ENCODE data around the gene NEDD4L.

The NEDD4L gene

DNA sequence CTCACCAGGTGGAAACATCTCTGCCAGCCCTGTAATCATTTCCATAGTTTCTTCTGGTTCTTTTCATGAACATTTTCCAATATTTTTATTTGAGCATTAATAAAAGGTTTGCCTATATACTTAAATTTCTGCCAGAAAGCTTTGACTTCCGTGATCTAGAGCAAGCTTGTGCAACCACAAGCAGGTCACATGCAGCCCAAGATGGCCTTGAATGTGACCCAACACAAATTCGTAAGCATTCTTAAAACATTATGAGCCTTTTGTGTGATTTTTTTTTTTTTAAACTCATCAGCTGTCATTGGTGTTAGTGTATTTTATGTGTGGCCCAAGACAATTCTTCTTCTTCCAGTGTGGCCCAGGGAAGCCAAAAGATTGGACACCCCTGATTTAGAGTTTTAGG is 51.6 kb downstream of the NEDD4L start:
- DNase-seq, result no peak

DNA sequence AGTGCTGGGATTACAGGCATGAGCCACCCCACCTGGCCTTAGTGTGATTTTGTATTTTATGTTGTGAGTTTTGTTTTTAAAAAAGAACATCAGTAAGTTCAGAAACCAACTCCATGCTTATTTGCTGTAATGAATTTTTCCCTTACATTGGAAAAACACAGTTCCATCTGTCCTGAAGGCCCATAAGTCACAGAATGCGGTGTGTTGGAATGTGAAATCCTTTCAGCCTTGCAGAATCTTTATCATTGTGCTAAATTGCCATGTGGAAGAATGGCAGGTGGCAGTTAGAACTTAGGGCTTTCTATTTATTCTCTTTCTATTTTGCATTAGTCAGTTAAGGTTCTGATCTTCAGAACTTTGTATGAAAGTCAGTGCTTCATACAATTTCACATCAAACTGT is 52.6 kb downstream of the NEDD4L start:
- DNase-seq, result no peak

DNA sequence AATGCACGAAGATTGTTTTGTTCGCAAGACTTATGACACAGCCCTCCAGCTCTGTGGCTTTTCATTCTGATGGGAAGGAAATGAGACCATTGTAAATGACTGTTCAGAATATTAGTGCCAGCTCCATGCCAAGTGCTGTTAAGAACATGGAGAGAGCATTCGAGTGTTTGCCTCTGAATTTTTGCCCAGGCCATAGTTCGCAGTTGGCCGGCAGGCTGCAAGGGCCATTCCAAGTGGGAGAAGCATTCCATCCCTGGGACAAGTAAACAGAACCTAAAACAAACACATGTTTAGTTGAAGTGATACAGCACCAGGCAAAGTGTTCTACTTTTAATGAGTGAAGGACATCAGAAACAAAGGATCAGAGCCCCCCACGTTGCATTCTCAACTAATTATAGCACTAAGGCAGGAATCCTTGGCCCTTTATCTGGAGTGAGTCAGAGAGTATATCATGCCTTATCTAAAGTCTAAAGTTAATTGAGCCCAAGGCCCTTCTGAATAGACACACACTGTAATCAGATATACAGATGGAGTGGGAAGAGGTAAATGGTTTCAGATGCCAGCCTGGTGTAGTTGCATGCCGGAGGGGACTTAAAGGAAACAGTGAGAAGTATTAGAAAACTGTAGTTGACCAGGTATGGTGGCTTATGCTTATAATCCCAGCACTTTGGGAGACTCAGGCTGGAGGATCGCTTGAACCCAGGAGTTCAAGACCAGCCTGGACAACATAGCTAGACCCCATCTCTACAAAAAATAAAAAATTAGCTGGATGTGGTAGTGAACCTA is 53.3 kb downstream of the NEDD4L start:
- no peak for DNase-seq

DNA sequence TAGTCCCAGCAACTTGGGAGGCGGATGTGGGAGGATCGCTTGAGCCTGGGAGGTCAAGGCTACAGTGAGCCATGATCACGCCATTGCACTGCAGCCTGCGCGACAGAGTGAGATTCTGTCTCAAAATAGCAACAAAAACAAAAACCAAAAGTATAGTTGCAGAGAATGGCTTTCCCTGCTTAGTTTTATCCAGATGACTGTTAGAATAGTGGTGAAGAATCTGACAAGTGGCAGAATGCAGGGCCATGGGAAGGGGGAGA is 53.8 kb downstream of the NEDD4L start:
- no peak for DNase-seq

DNA sequence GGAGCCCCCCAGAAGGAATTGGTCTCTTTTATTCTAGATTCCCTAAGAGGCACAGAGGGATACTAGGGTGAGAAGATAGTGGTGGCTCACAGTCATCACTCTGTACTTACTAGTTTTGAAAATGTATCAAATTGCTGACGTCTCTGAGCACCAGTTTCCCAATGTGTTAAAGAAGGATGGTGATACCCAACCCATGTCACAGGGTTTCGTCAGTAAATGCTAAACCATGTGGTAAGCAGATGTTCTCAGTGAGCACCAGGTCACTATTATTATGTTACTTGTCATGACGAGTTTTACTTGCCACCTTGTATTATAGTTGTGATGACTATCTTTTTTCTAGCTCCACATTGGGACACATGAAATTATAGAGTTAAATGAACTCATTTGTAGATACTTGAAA is 54.7 kb downstream of the NEDD4L start:
- no peak for DNase-seq

DNA sequence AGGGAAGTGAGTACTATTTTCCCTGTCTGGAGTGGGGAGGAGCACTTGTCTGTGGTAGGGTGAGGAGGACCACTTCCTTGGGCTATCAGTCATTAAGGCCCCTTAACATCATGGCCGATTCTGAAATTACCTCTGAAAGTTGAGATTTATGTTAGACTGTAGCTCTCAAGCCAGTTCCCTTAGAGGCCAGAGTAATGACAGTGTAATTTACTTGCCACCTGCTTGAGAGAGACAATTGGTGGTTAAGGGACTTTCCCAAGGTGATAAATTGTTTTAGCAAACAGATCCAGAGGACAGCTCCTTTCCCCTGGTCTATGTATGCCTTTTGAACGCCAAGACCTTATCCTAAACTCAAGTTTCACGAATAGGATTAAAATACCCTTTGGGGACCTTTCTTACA is 56.1 kb downstream of the NEDD4L start:
- no peak for DNase-seq

- no peak for DNase-seq
Observed at GRCh38 chr18:58101291-58101794, 57.3 kb downstream of the NEDD4L start.

DNA sequence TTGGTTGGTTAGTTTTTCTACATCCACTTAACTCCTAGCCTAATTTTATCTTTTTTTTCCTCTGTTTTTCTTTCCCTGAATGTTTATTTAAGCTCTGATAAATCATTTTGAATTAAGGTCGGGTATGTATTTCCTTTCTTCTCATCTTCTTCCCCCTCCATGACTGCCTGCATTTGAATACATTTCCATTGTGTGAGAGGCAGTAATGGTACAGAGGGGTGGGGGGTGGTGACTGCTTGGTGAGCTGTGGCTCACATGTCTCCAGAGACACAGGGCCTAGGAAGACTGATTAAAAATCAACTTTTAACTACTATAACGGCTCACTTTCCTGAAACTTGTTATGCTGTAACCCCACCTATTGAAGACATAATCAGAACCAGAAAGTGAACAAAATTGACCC is 58.0 kb downstream of the NEDD4L start:
- DNase-seq, result no peak

- DNase-seq, result no peak
Observed at GRCh38 chr18:58102875-58103274, 58.8 kb downstream of the NEDD4L start.

DNA sequence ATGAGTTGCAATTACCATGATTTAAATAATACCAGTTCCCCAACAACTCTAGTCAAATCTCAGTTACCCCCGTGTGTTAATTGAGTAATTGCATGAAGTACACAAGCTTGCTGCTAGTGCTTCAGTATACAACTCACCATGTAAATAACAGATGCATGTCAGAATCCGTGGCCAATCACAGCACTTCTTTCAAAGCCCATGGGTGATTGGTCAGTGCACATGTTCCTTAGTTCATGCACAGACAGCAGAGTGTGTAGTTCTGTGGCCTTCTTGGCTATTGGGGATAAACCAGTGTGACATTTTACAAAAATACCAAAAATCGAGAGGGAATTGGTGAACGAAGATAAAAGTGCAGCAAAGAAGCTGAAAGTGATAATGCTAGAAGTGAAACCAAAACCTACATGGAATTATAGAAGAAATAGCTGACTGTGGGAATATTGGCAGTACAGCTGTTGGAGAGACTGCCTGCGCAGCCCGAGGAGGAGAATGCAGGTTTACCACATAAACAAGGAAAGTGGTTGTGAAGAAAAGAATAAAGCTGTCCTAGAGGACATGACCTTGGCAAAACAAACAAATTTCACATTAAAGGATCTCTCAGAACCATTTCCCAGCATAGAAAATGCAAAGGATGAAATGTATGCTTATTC is 59.4 kb downstream of the NEDD4L start:
- no peak for DNase-seq

- no peak for DNase-seq
Observed at GRCh38 chr18:58104096-58104495, 60.1 kb downstream of the NEDD4L start.

GRCh38 chr18:58105206-58105887 is 61.3 kb downstream of the NEDD4L start:
- DNase-seq, result no peak

GRCh38 chr18:58105888-58106260 is 61.8 kb downstream of the NEDD4L start:
- DNase-seq, result no peak

GRCh38 chr18:58106289-58107070 is 62.5 kb downstream of the NEDD4L start:
- DNase-seq, result no peak

- no peak for DNase-seq
Observed at GRCh38 chr18:58109256-58109655, 65.2 kb downstream of the NEDD4L start.

DNA sequence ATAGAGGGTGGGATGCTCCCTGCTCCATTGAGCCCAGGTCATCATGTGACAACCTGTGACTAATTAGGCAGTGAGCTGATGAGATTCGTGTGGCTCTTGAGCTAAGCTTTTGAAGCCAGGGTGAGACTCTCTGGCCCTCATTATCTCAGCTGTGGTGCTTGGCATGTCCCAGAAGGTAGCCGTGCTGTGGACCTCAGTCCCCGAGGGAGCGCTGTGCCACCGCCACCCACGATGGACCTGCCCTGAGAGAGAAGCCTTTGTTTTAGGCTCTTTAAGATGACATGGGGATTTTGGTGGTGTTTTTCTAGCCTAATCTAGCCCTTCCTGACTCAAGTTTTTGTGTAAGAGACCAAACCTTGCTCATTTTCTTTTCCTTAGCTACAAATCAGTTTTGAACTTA is 66.4 kb downstream of the NEDD4L start:
- DNase-seq, result no peak

DNA sequence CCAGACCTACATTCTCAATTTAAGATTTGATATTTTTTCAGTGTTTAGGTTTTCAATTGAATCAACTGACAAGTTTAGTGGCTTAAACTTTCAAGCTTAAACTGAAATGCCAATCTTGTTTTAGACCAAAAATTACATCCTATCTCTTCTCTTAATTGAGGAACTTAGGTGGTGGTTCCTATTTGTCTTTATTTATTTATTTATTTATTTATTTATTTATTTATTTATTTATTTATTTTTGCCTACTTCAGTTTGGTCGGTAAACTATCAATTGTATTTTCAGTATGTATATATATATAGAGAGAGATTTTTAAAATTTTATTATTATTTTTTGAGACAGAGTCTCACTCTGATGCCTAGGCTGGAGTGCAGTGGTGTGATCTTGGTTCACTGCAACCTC is 68.1 kb downstream of the NEDD4L start:
- no peak for DNase-seq

- DNase-seq, result no peak
Observed at GRCh38 chr18:58113337-58113736, 69.3 kb downstream of the NEDD4L start.

- DNase-seq, result no peak
Observed at GRCh38 chr18:58114766-58115165, 70.7 kb downstream of the NEDD4L start.

- no peak for DNase-seq
Observed at GRCh38 chr18:58116818-58117217, 72.8 kb downstream of the NEDD4L start.

DNA sequence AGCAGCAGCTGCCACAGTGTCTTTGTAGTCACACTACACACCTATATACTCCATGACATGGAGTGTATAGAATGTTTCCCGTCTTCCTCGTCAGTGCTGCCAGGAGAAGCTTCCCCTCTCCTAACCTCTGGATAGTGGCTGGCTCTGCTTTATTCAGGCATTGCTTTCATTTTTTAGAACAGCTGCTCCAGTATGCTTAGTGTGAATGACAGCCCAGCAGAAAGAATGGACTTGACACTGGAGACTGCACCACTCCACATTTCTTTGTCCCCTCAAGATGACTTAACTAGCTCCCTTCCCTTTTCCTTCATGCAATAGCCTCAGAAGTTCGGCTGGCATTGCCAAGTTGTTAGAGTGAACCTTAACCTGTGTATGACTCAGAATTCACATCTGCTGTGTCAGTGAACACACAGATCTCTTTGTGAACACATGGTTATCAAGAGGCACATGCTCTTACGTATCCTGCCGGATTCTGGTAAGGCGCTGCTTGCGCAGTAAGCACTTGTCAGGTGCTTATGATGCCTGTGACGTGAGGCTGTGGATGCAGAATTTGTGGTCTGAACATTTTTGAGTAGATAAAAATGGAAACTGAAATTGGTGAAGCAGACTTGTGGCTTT is 73.9 kb downstream of the NEDD4L start:
- no peak for DNase-seq

GRCh38 chr18:58118536-58118935 is 74.5 kb downstream of the NEDD4L start:
- no peak for DNase-seq

DNA sequence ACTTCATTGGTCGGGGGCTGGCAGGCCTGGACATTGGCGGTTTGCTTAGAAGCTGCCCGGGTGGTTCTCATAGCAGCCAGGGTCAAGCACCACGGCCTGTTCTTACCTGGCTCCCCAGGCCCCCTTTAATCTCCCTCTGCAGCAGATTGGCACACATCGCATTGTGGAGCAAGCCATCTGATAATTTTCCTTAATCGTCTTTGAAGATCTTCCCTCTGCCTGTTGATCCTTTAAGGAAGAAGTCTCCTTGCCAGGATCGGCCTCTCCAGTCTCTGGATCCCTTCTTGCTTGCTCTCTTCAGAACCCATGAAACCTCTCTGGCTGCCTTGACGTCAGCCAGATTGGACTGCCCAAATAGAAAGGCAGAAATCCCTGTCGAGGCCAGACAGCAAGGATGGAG is 75.8 kb downstream of the NEDD4L start:
- no peak for DNase-seq

All from AML-193 (cell line).